SKM-1 (cell line): Measurements from ENCODE around the gene ITFG1.
"Not testable (repeated sequence)": the region's sequence is repeated elsewhere in the genome, so short reads cannot be mapped to it uniquely, and the experiment has no call there.

Experiments
- DNase-seq: peaks from one replicate; lab custom pipeline; 2025; ENCODE audit not compliant: unreplicated experiment; lab: John Stamatoyannopoulos, UW

Gene ITFG1

GRCh38 chr16:47250983-47251382 is 209.9 kb downstream of the ITFG1 start:
- no peak for DNase-seq

- DNase-seq, result no peak
Measured at GRCh38 chr16:47247690-47248089, 213.2 kb downstream of the ITFG1 start.

GRCh38 chr16:47244206-47244605 is 216.7 kb downstream of the ITFG1 start:
- no peak for DNase-seq

- no peak for DNase-seq
Measured at GRCh38 chr16:47241061-47241460, 219.8 kb downstream of the ITFG1 start.

DNA sequence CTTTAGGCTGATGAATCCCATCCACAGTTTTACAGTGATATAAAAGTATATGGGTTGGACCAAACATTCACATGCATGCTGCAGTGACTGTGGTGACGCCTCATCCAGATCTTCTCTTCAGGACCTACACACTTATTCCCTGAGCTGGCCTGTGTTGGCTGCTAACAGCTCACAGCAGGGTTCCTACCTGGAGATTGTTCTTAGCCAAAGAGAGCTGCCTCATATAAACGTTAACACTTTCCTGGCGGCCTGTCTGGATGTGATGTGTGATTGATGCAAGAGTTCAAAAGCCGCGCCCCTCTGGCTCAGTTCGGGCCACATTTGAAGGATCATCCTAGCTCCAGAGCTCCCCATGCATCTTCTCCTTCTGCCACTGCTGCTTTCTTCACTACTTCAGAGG is 224.1 kb downstream of the ITFG1 start:
- DNase-seq, result no peak

DNA sequence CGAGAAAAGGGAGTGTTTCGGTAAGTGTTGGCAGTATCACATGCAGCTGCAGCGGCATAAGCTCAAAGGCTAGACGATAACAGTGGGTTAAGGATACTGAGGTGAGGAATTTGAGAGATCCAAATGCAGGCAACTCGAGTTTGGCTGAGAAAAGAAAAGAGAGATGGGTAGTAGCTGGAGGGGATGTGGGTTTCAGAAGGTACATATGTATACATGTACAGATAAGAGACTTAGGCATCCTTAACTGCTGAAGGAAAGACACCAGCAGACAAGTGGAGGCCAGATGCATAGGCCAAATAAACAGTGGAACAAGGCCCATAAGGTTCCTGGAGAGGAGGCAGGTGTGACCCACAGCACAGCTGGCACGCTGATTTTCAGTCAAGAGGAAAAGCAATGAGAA is 230.6 kb downstream of the ITFG1 start:
- no peak for DNase-seq

GRCh38 chr16:47229053-47230050 is 231.5 kb downstream of the ITFG1 start:
- DNase-seq, result no peak

- DNase-seq, result no peak
Measured at GRCh38 chr16:47228241-47228640, 232.6 kb downstream of the ITFG1 start.

GRCh38 chr16:47213761-47214440 is 247.0 kb downstream of the ITFG1 start:
- DNase-seq, result no peak

DNA sequence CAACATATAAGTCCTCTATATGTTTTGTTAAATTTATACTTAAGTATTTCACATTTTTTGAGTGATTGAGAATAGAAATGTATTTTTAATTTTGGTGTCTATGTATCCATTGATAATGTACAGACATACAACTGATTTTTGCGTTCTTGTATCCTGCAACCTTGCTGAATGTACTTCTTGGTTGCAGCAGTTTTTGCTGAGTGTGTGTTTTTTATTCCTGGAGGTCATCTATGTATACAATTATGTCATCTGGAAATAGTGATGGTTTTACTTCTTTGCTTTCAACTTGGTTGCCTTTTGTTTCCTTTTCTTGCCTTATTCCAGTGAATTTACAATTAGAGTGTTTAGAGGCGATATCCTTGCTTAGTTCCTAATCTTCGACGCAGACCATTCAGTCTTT is 249.6 kb downstream of the ITFG1 start:
- no peak for DNase-seq

GRCh38 chr16:47204736-47205504 is 255.9 kb downstream of the ITFG1 start:
- no peak for DNase-seq

DNA sequence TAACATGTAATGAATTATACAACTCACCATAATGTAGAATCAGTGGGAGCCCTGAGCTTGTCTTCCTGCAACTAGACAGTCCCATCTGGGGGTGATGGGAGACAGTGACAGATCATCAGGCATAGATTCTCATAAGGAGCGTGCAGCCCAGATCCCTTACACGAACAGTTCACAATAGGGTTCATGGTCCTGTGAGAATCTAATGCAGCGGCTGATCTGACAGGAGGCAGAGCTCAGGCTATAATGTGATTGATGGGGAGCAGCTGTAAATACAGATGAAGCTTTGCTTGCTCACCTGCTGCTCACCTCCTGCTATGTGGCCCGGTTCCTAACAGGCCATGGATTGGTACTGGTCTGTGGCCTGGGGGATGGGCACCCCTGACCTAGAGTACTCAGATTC is 257.4 kb downstream of the ITFG1 start:
- not testable (repeated sequence) for DNase-seq

DNA sequence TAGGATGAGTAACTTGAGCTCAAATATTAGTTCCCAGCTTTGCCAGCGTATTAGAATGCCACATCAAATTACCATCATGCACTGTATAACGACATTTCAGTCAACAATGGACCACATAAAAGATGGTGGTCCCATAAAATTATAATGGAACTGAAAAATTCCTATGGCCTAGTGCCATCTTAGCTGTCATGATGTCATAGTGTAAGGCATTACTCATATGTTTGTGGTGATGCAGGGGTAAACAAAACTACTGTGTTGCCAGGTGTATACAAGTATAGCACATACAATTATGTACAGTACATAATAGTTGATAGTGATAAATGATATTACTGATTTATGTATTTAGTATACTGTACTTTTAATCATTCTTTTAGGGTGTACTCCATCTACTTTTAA is 262.7 kb downstream of the ITFG1 start:
- no peak for DNase-seq

DNA sequence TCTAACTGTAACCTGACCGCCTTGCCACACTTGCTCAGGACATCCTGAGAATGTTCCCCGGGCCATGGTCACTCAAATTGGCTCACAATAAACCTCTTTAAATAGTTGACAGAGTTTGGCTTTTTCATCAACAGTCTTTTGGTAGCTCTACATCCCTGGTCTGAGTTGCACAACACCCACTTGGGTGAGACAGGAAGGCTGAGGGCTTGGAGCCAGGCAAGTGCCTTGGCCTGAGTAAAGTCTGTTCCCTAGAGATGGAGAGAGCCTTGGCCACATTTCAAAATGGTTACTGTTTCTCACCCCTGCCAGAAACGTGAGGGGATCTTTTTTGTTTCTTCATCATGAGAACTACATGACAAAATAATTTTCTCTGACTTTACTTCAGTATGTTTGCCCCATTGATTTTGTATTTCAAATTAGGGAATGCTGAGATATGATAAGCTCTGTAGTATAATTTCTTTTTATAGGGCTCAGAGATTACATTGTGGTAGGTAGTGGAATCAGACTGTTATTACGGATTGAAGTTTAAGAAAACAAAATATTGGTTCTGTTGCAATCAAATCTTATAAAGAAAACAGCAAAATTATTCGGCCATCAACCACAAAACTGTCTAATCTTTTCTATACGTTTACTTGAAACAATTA is 263.2 kb downstream of the ITFG1 start:
- DNase-seq, result no peak

DNA sequence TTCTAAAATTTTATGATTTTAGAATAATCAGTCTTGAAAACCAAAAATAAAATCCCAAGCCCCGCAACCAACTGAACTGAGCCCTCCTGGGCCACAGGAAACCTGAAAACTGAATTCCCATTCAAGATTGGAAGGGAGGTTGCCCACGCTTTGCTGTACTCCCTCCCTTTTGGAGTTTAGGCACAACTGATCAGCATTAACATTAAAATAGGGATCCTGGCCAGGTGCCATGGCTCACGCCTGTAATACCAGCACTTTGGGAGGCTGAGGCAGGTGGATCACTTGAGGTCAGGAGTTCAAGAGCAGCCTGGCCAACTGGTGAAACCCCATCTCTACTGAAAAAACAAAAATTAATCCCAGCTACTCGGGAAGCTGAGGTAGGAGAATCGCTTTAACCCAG is 264.4 kb downstream of the ITFG1 start:
- no peak for DNase-seq

DNA sequence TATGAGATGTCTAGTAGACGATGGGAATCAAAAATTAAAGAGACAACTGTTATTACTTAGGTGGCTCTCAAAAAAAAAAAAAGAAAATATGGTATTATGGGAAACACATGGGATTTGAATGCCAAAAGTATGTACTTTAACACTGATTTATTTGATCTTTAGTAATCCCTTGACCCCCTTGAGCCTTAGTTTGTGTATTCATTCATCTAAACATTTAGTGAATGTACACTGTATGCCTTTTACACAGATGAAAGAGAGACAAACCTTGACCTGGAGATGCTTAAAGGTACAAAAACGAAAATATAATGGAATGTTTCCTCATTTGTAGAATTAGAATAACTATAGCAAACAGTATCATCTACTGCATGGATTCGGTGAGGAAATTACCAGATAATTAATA is 278.5 kb downstream of the ITFG1 start:
- DNase-seq, result no peak

DNA sequence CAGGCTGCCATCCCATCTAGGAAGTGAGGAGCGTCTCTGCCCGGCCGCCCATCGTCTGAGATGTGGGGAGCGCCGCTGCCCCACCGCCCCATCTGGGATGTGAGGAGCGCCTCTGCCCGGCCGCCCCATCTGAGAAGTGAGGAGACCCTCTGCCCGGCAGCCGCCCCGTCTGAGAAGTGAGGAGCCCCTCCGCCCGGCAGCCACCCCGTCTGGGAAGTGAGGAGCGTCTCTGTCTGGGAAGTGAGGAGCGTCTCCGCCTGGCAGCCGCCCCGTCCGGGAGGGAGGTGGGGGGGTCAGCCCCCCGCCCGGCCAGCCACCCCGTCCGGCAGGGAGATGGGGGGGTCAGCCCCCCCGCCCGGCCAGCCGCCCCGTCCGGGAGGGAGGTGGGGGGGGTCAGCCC is 279.8 kb downstream of the ITFG1 start:
- DNase-seq, result not testable (repeated sequence)

GRCh38 chr16:47180073-47180472 is 280.8 kb downstream of the ITFG1 start:
- no peak for DNase-seq

- DNase-seq, result no peak
Measured at GRCh38 chr16:47175152-47175551, 285.7 kb downstream of the ITFG1 start.

DNA sequence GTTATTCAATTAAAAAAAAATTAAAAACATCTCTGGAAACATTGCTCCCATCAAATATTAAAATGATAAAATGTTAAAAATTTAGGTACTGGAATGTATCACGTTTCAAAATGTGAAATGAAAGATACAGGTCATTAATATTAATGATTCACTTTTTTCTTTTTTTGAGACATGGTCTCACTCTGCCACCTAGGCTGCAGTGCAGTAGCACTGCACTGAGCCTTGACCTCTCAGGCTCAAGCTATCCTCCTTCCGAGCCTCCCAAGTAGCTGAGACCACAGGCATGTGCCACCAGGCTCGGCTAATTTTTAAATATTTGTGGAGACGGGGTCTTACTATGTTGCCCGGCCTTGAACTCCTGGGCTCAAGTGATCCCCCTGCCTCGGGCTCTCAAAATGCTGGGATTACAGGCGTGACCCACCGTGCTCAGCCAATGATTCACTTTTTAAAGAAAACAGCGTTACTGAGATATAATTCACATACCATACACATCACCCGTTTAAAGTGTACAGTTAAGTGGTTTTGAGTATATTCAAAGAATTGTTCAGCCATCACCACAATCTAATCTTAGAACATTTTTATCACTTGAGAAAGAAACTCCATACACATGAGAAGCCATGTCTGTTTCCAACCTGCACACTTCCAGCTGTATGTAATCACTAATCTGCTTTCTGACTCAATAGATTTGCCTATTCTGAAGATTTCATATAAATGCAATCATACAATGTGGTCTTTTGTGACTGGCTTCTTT is 298.0 kb downstream of the ITFG1 start:
- DNase-seq, result no peak
